Mesodermal cell (in vitro differentiated cells): ENCODE results near the gene TMEM54.

ENCODE experiments used
- H3K27ac ChIP-seq: 2 replicates; pipeline ENCODE4 v1.7.0; 2013; ENCODE audit warnings: mild to moderate bottlenecking, low read depth, low read length, moderate library complexity; ENCODE audit not compliant: severe bottlenecking
- H3K36me3 ChIP-seq: 2 replicates; pipeline ENCODE4 v1.7.1; 2013; ENCODE audit warnings: mild to moderate bottlenecking, low read length, moderate library complexity; ENCODE audit not compliant: control insufficient read depth, insufficient read depth
- H3K4me1 ChIP-seq: one replicate; pipeline ENCODE4 v1.7.1; 2013; ENCODE audit warnings: mild to moderate bottlenecking, low read length; ENCODE audit not compliant: insufficient read depth, control insufficient read depth, poor library complexity, severe bottlenecking
- H3K4me3 ChIP-seq: 2 replicates; pipeline ENCODE4 v1.7.0; 2013; ENCODE audit warnings: low read length, control low read depth, mild to moderate bottlenecking; ENCODE audit not compliant: insufficient read depth, poor library complexity, severe bottlenecking; ENCODE audit errors: extremely low read depth
- H3K9me3 ChIP-seq: 2 replicates; pipeline ENCODE4 v1.7.1; 2013; ENCODE audit warnings: mild to moderate bottlenecking, low read length, moderate library complexity; ENCODE audit not compliant: control insufficient read depth
- WGBS, 2 experiments: methylation state at CpG; one replicate each; pipeline ENCODE4 v1.1.5; 2013; ENCODE audit warnings: missing lambda C conversion rate in 2 of 2; ENCODE audit not compliant: insufficient coverage in 2 of 2; 5-methylcytosine and 5-hydroxymethylcytosine counted together

Gene TMEM54

DNA sequence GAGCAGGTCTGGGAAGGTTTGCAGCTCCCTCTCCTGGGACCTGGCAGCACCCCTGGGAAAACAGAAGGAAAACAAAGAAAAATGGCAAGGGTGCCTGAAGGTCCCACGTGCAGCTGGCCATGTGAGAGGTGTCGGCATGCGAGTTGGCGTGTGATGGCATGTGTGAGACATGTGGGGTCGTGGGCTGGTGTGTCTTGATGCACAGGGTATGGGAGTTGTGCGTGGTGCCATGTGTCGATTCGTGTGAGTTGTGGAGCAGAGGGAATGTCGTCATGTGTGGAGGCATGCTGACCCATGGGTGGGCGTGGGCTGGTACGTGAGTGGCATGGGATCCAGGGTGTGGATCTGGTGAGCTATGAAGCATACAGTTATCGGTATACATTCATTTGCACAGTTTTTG is 13.6 kb downstream of the TMEM54 start:
- Histone ChIP-seq H3K4me1 (no peaks in the 10 kb centered on the region), H3K36me3 (no peaks in the 10 kb centered on the region), H3K4me3 (no peak overlapping the region), H3K9me3 (no peaks in the 10 kb centered on the region), H3K27ac (no peak overlapping the region)
- 76 to 78% methylated on average over 10 to 11 of the region's 12 CpGs for WGBS, 2 experiments

DNA sequence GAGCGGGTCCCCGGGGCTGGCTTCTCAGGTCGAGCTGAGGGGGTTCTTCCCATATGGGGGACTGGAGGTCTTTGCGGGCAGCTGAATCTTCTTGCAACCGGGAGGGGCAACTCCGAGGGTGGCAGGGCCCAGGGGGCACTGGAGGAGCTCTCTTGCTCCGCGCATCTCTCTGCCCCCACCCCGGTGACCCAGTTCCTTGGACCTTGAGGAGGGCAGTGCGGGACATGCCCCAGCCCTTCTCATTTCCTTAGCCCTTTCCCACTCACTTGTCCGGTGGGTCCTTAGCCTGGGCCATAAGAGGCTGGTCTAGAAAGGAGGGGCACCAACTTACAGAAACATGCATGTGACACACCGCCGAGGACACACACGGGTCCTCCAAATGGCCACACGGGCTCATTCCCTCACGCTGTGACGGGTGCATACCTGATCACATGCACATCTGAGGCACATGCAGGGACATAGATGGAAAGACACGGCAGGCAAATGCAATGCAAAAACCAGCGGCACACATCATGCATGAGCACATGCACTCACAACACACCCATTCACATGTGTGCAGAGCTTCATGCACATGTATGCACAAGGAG is 14.3 kb downstream of the TMEM54 start:
- WGBS, 2 experiments = 44 to 49% methylated on average over 17 to 19 of the region's 19 CpGs

DNA sequence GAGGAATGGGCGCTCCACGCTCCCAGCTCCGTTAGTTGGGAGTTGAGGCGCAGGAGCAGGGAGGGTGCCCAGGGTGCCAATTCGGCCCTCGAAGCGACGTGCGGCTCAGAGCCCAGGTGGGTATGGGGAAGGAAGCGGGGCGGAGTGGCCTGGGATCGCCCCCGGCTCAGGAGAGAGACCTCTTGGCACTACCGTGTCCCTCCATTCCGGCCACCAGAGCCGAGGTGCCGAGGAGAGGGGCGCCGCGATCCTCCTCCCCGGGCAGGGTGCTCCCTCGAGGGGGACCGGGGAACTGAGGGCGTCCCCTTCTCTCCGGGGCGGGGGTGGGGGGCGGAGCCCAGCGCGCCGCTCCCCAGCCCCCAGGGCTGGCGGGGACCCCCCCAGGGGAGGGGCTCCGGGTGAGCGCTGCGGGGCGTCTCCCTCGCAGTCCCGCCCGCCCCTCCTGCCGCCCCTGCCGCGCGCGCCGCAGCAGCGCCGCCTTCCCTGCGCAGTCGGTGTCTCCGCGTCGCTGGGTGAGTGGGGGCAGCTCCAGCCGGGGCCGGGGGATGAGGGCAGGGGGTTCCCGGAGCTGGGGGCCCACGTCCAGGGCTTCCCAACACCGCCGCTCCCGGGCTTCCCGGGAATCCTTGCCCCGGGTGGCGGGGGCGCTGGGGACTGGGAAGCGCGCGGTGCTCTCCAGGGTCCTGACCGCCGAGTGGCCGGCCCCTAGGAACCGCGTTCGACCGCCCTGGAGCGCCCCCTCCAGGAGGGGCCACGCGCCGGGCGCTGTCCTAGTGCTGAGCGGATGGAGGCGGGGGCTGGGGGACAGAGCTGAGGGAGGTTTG is 15.0 kb downstream of the TMEM54 start, which contains the start of gene HPCA:
Gene HPCA (plus strand): TSS at position 488 of the 824 bp plus-strand sequence. CDS start 2,408 bp downstream, outside the sequence.
- Histone ChIP-seq H3K4me3 (peak within 1 kb of the TSS; percentile 23), H3K9me3 (no peaks in the 10 kb centered on the region), H3K36me3 (no peaks in the 10 kb centered on the region), H3K27ac (no peak within 1 kb of the TSS), H3K4me1 (no peaks in the 10 kb centered on the region)
- WGBS, 2 experiments = 11 to 12% methylated on average over 39 to 45 of the region's 79 CpGs

More for the DNA sequence above, 14.3 kb downstream of the TMEM54 start:
- H3K27ac ChIP-seq = no peak overlapping the region
- H3K4me3 ChIP-seq = no peak overlapping the region
- no peaks in the 10 kb centered on the region for H3K36me3 ChIP-seq
- H3K4me1 ChIP-seq = no peaks in the 10 kb centered on the region
- H3K9me3 ChIP-seq = no peaks in the 10 kb centered on the region

DNA sequence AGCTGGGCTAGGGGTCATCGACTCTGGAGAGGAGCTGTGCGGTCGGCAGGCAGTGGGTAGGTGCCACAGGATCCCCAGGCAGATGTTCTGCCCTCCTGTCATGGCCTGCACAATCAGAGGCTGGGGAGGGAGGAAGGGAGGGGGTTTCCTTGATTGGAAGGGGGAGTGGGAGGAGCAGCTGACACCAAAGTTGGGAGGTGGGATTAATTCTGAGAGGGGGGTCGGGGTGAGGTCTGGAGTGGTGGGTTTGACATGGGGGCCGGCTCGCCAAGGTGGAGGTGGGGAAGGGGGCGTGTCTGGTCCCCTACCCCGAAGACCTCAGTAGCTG is 15.5 kb downstream of the TMEM54 start:
- H3K27ac ChIP-seq = no peak overlapping the region
- no peaks in the 10 kb centered on the region for H3K4me1 ChIP-seq
- no peaks in the 10 kb centered on the region for H3K36me3 ChIP-seq
- WGBS, 2 experiments = 32 to 49% methylated on average over 7 of the region's 8 CpGs
- no peaks in the 10 kb centered on the region for H3K9me3 ChIP-seq
- H3K4me3 ChIP-seq = no peak overlapping the region

- H3K9me3 ChIP-seq = no peaks in the 10 kb centered on the region
- no peak overlapping the region for H3K27ac ChIP-seq
- no peak overlapping the region for H3K4me3 ChIP-seq
- no peaks in the 10 kb centered on the region for H3K36me3 ChIP-seq
- WGBS, 2 experiments = 74 to 79% methylated on average over 8 of the region's 12 CpGs
- no peaks in the 10 kb centered on the region for H3K4me1 ChIP-seq
Observed at GRCh38 chr1:32884726-32885125, 16.5 kb downstream of the TMEM54 start.

DNA sequence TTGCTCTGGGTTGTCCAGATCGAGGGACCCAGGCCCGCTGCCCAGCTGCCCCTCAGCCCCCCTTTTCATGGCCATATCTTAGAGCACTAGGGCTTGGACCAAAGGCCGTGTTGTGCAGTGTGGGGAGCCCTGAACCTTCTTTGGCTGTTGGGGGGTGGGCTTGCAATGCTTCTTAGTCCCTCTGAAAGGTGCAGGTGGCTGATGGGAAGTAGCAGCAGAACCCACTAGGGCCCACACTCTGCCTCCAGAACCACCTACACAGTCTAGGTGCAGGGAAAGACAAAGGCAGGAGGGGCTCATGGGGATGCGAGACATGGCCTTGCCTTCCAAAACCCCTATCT is 17.2 kb downstream of the TMEM54 start:
- Histone ChIP-seq H3K4me1 (no peaks in the 10 kb centered on the region), H3K27ac (no peak overlapping the region), H3K9me3 (no peaks in the 10 kb centered on the region), H3K4me3 (no peak overlapping the region), H3K36me3 (no peaks in the 10 kb centered on the region)
- WGBS, 2 experiments = 100% methylated on average over 1 of the region's 4 CpGs

DNA sequence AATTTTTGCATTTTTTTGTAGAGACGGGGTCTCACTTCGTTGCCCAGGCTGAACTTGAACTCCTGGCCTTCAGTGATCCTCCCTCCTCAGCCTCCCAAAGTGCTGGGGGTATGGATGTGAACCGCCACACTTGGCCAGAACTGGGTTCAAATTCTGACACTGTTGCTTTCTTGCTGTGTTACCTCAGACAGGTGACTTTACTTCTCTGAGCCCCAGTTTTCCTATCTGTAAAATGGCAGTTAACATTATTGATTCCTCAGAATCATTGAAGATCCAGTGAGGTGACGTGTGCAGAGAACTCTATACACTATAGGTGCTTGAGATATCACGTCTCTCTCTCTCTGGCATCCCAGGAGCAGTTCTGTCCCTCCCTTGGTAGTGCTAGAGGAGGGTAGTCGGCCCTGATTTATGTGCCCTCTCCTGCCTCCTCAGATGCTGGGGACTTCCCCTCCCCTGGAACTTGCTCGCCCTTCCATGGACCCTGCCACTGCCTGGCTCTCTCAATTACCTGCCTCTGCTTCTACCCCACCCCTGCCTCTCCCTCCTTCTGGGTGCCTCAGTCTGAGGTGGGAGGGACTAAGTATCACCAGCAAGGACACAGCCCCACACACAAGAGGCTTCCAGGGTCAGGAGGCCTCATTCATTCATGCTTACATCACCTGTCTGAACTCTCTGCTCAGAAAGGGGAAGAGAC is 17.7 kb downstream of the TMEM54 start:
- WGBS, 2 experiments = 84 to 93% methylated on average over 5 to 6 of the region's 7 CpGs
- Histone ChIP-seq H3K27ac (no peak overlapping the region), H3K4me1 (no peaks in the 10 kb centered on the region), H3K4me3 (no peak overlapping the region), H3K36me3 (no peaks in the 10 kb centered on the region), H3K9me3 (no peaks in the 10 kb centered on the region)

- Histone ChIP-seq H3K36me3 (no peaks in the 10 kb centered on the region), H3K27ac (no peak overlapping the region), H3K4me1 (no peaks in the 10 kb centered on the region), H3K9me3 (no peaks in the 10 kb centered on the region), H3K4me3 (no peak overlapping the region)
- WGBS, 2 experiments = 66 to 68% methylated on average over 15 to 16 of the region's 22 CpGs
Observed at GRCh38 chr1:32881871-32882850, 19.0 kb downstream of the TMEM54 start.

DNA sequence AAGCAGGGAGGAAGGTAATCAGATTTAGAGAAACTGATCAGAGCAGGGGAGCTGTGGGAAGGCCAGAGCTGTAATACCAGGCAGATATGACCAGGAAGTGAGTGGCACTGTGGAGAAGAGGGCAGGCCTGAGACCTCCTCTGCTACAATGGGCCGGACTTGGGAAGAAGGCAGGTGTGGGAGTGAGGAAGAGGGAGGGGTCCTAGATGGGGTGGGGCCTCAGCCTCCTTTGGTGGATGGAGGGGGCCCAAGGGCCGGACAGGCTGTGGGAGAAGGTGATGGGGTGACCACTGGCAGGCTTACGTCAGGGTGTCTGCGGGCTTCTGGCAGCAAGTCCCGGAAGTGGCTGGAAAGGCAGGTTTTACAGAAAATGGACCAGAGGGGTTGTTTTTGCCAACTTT is 19.9 kb downstream of the TMEM54 start:
- no peaks in the 10 kb centered on the region for H3K4me1 ChIP-seq

DNA sequence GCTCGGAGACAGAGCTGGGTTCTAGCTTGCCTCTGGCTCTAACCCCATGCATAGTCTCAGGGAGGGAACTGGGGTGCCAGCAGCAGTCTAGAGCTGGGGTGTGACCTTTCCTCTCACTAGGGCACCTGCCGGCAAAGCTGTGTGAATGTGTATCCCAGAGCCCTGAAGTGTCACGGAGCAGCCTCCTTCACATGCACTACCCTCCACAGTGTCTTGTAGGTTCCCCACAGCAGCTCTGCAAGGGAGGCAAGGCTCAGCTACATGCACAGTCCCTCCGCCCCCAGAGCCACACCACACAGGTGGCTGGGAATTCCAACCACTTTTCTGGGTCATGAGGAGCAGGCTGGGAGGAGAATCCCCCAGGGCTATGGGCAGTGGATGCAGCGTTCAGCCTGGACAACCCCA is 22.6 kb downstream of the TMEM54 start:
- WGBS, 2 experiments = 76 to 79% methylated on average over 3 to 5 of the region's 5 CpGs
- no peaks in the 10 kb centered on the region for H3K4me1 ChIP-seq
- H3K4me3 ChIP-seq = no peak overlapping the region
- H3K9me3 ChIP-seq = no peaks in the 10 kb centered on the region
- no peaks in the 10 kb centered on the region for H3K36me3 ChIP-seq
- H3K27ac ChIP-seq = no peak overlapping the region

More for the DNA sequence above, 19.9 kb downstream of the TMEM54 start:
- Histone ChIP-seq H3K9me3 (no peaks in the 10 kb centered on the region), H3K36me3 (no peaks in the 10 kb centered on the region), H3K27ac (no peak overlapping the region), H3K4me3 (no peak overlapping the region)
- WGBS, 2 experiments = 89 to 94% methylated on average over 4 of the region's 5 CpGs
